Endothelial cell of umbilical vein (primary cell): ENCODE results near the gene IFITM5.

Source experiments
- EZH2 ChIP-seq: IDR thresholded peaks from 2 replicates; pipeline ENCODE4 v1.6.1; 2012; ENCODE audit warnings: borderline replicate concordance, low read depth, mild to moderate bottlenecking, moderate library complexity, low read length, inconsistent platforms; ENCODE audit not compliant: severe bottlenecking
- POLR2A ChIP-seq: IDR thresholded peaks from 2 replicates; pipeline ENCODE4 v1.6.1; 2012; ENCODE audit warnings: low read depth, mild to moderate bottlenecking, control low read depth, low read length
- POLR2AphosphoS5 ChIP-seq: IDR thresholded peaks from 2 replicates; pipeline ENCODE4 v1.6.1; 2012; ENCODE audit warnings: low read depth, mild to moderate bottlenecking, control low read depth, low read length, moderate library complexity; ENCODE audit not compliant: insufficient read depth
- TF ChIP-seq, protein P1 (sequence below), 2 donors: IDR thresholded peaks; 1 replicate in 1 of 2; 2 replicates in 1 of 2; pipeline ENCODE4 v1.5.1; 2011; ENCODE audit warnings: low read length in 2 of 2, mild to moderate bottlenecking in 2 of 2, moderate library complexity in 2 of 2, control low read depth in 1 of 2, inconsistent platforms in 1 of 2, low read depth in 1 of 2; ENCODE audit not compliant: insufficient read depth in 1 of 2; ENCODE audit errors: extremely low read depth in 1 of 2
- TF ChIP-seq, protein P2 (sequence below): IDR thresholded peaks from 2 replicates; pipeline ENCODE4 v1.6.1; 2011; ENCODE audit not compliant: insufficient read depth, insufficient read length

DNA sequence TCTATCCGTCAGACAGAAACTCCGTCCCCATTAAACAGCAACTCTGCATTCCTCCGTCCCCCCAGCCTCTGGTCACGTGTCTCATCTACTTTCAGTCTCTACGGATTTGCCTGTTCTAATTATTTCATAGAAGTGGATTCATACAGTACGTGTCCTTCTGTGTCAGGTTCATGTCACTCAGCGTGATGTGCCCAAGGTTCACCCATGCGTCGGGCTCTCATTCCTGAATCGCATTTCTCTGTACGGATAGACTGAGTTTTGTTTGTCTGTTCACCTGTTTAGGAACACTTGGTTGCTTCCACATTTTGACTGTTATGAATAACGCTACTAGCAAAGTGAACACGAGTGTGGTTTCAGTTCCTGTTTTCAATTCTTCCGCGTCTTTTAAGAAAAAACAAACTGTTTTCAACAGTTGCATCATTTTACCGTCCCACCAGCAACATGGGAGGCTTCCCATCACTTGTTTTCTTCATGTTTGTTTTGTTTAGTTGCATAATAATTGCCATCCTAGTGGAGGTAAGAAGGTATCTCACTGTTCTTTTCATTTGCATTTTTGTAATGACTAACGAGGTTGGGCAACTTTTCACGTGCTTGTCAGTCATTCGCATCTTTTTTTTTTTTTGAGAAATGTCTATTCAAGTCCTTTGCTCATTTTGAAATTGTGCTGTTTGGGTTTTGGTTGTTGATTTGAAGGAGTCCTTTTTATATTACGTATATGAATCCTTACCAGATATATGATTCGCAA, 30.0 kb downstream of the IFITM5 start:
- TF ChIP-seq POLR2A: no peak
- TF ChIP-seq, protein P1, sequence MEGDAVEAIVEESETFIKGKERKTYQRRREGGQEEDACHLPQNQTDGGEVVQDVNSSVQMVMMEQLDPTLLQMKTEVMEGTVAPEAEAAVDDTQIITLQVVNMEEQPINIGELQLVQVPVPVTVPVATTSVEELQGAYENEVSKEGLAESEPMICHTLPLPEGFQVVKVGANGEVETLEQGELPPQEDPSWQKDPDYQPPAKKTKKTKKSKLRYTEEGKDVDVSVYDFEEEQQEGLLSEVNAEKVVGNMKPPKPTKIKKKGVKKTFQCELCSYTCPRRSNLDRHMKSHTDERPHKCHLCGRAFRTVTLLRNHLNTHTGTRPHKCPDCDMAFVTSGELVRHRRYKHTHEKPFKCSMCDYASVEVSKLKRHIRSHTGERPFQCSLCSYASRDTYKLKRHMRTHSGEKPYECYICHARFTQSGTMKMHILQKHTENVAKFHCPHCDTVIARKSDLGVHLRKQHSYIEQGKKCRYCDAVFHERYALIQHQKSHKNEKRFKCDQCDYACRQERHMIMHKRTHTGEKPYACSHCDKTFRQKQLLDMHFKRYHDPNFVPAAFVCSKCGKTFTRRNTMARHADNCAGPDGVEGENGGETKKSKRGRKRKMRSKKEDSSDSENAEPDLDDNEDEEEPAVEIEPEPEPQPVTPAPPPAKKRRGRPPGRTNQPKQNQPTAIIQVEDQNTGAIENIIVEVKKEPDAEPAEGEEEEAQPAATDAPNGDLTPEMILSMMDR (IDR thresholded peaks at IDR 0.05; ENCODE audit: extremely low read depth in 1 of 2, insufficient read depth in 1 of 2, low read depth in 1 of 2, low read length in 2 of 2): no peak
- no peak for TF ChIP-seq POLR2AphosphoS5
- TF ChIP-seq EZH2: no peak
- TF ChIP-seq, protein P2, sequence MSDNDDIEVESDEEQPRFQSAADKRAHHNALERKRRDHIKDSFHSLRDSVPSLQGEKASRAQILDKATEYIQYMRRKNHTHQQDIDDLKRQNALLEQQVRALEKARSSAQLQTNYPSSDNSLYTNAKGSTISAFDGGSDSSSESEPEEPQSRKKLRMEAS: no peak
